ENCODE measurements around the gene KCNJ18.
"Not testable (repeated sequence)": the region's sequence is repeated elsewhere in the genome, so short reads cannot be mapped to it uniquely, and the experiment has no call there.

DNA sequence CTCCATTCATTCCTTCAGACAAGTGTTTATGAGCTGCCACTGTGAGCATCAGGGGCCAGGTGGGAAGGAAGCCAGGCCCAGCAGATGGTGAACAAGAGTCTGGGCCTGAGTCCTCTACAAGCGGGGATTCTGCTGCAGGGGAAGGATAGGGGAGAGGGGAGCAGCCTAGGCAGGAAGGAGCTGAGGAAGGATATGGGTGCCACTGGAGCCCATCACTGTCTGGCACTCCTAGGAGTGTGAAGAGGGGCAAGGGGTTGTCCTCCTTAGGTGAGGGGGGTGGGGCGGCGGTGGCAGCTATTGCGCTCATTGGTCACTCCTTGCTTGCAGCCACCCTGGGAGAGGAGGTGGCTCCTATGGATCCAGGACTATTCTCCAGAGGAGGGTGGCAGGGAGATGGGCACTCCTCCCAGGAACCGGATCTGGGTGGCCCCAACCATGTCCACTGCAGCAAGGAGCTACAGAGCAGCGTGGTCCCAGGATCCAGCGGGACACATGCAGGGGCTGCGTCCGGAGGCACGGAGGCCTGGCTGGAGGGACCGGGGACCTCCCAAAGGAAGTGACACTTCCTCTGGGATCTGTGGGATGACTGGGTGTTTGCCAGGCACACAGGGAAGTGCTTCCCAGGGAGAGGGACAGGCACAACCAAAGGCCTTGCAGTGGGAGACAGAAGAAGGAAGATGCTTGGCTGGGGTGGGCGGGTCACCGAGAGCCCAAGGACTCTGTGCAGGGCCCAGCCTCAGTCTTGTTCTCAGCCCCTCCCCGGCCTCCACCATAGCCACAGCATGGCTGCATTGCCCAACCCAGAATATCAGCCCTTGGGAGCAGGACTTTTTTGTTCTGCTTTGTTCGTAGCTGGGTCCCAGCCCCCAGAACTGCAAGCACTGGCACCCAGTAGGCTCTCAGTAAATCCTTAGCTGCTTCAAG lies 16.6 kb downstream of the KCNJ18 start:
- TF ChIP-seq, protein P1, sequence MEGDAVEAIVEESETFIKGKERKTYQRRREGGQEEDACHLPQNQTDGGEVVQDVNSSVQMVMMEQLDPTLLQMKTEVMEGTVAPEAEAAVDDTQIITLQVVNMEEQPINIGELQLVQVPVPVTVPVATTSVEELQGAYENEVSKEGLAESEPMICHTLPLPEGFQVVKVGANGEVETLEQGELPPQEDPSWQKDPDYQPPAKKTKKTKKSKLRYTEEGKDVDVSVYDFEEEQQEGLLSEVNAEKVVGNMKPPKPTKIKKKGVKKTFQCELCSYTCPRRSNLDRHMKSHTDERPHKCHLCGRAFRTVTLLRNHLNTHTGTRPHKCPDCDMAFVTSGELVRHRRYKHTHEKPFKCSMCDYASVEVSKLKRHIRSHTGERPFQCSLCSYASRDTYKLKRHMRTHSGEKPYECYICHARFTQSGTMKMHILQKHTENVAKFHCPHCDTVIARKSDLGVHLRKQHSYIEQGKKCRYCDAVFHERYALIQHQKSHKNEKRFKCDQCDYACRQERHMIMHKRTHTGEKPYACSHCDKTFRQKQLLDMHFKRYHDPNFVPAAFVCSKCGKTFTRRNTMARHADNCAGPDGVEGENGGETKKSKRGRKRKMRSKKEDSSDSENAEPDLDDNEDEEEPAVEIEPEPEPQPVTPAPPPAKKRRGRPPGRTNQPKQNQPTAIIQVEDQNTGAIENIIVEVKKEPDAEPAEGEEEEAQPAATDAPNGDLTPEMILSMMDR (conservative IDR thresholded peaks at IDR 0.05; ENCODE audit: low read depth, low read length), result not testable (repeated sequence)
- TF ChIP-seq EZH2 (IDR thresholded peaks at IDR 0.05; ENCODE audit: low read length, unreplicated experiment), result not testable (repeated sequence)
